GM12878 (cell line): Measurements from ENCODE around the gene BCO1. TPM values are rescaled to one million over a fixed set of nuclear protein-coding genes. Genes with fewer than 3 reads are reported as not detected.

ENCODE experiments used
- ATAC-seq: fragments of 200-7000 bp; cut with Tn5 transposase; 3 replicates; pipeline ENCODE4 v1.9.1; 2020; ENCODE audit warnings: mild to moderate bottlenecking, moderate library complexity
- BruUV-seq: library from RNA; stranded (reverse); fragments of 400-500 nt; replicated peaks from 2 replicates; lab custom pipeline; 2021; lab: Mats Ljungman, UMichigan
- CTCF ChIA-PET: fragments of 300-600 bp; sonication (Branson Sonifier 250); formaldehyde crosslinking; extraction: SDS; loops from one replicate; lab custom pipeline; 2021; ENCODE audit warnings: inconsistent platforms; lab: Yijun Ruan, JAX
- POLR2A ChIA-PET: fragments of 350-600 bp; formaldehyde crosslinking; extraction: SDS; loops from one replicate; lab custom pipeline; 2021; ENCODE audit warnings: inconsistent platforms; lab: Charles Lee
- RAD21 ChIA-PET: fragments of 300-600 bp; sonication (Branson Sonifier 250); formaldehyde crosslinking; loops from one replicate; lab custom pipeline; 2023; ENCODE audit warnings: antibody characterized with exemption; ENCODE audit not compliant: unreplicated experiment; lab: Charles Lee
- SMC1A ChIA-PET: fragments of 300-600 bp; sonication (Branson Sonifier 250); formaldehyde crosslinking; loops from one replicate; lab custom pipeline; 2023; ENCODE audit not compliant: unreplicated experiment, uncharacterized antibody; lab: Charles Lee
- DNase-seq: peaks from one replicate; pipeline ENCODE4 v3.0.0-alpha.2; 2011; ENCODE audit warnings: low read depth, low spot score
- FAIRE-seq: peaks from 3 replicates; lab custom pipeline; 2011; peaks lifted over from hg19 to GRCh38; lab: Jason Lieb, UNC
- H2AFZ ChIP-seq: 2 replicates; pipeline ENCODE4 v1.6.0; 2011; ENCODE audit warnings: low read depth, low read length, control low read depth; ENCODE audit not compliant: control insufficient read depth
- H3K27ac ChIP-seq: 2 replicates; pipeline ENCODE4 v1.5.1; 2011; ENCODE audit warnings: control low read depth; ENCODE audit not compliant: control insufficient read depth, insufficient read depth
- H3K27me3 ChIP-seq, 2 experiments: replicated peaks in 1 of 2; 2 replicates each; pipeline versions ENCODE4 v1.6.0 to v1.6.1; 2011; ENCODE audit warnings: low read length in 1 of 2; ENCODE audit not compliant: control insufficient read depth in 2 of 2, insufficient read depth in 2 of 2
- H3K36me3 ChIP-seq, 2 experiments: 2 replicates each; pipeline ENCODE4 v1.5.1; 2011; ENCODE audit warnings: low read length in 1 of 2; ENCODE audit not compliant: control insufficient read depth in 2 of 2, insufficient read depth in 2 of 2
- H3K4me1 ChIP-seq: 2 replicates; pipeline ENCODE4 v1.6.1; 2011; ENCODE audit warnings: mild to moderate bottlenecking, low read length, moderate library complexity, mixed read lengths; ENCODE audit not compliant: control insufficient read depth, insufficient read depth
- H3K4me2 ChIP-seq: 2 replicates; pipeline ENCODE4 v1.6.0; 2011; ENCODE audit warnings: control low read depth; ENCODE audit not compliant: control insufficient read depth, insufficient read depth
- H3K4me3 ChIP-seq: fragments of 200-600 bp; sonication (generic); 2 replicates; pipeline ENCODE4 v1.5.1; 2016
- H3K79me2 ChIP-seq: 2 replicates; pipeline ENCODE4 v1.6.0; 2011; ENCODE audit warnings: low read length; ENCODE audit not compliant: control insufficient read depth, insufficient read depth
- H3K9ac ChIP-seq: 2 replicates; pipeline ENCODE4 v1.8.0; 2011; ENCODE audit warnings: low read length, control low read depth, mixed read lengths; ENCODE audit not compliant: control insufficient read depth, insufficient read depth
- H3K9me3 ChIP-seq: replicated peaks from 3 replicates; pipeline ENCODE4 v1.5.1; 2011; ENCODE audit warnings: mild to moderate bottlenecking, low read length; ENCODE audit not compliant: control insufficient read depth, insufficient read depth
- H4K20me1 ChIP-seq: 2 replicates; pipeline ENCODE4 v1.6.0; 2011; ENCODE audit not compliant: control insufficient read depth, insufficient read depth
- BMI1 ChIP-seq: fragments of 450-650 bp; IDR thresholded peaks from 2 replicates; pipeline ENCODE4 v1.6.1; 2016; ENCODE audit warnings: mild to moderate bottlenecking, moderate library complexity, borderline replicate concordance
- CHD2 ChIP-seq: IDR thresholded peaks from 2 replicates; pipeline ENCODE4 v1.6.1; 2011; ENCODE audit warnings: low read depth, low read length, improper control_type of control experiment, borderline replicate concordance
- EP300 ChIP-seq, 2 experiments: fragments of 150-350 bp in 1 of 2; IDR thresholded peaks; 2 replicates each; pipeline ENCODE4 v1.6.1; 2011 to 2012; ENCODE audit warnings: low read depth in 2 of 2, low read length in 2 of 2, borderline replicate concordance in 1 of 2, improper control_type of control experiment in 1 of 2, inconsistent platforms in 1 of 2; ENCODE audit not compliant: control insufficient read depth in 1 of 2
- ETV6 ChIP-seq, 2 experiments: fragments of 450-650 bp in 1 of 2; IDR thresholded peaks in 1 of 2; conservative IDR thresholded peaks in 1 of 2; 2 replicates each; pipeline ENCODE4 v1.6.1; 2014; ENCODE audit warnings: antibody characterized with exemption in 1 of 2, borderline replicate concordance in 1 of 2, low read depth in 1 of 2, mild to moderate bottlenecking in 1 of 2, moderate library complexity in 1 of 2
- LARP7 ChIP-seq: fragments of 450-650 bp; IDR thresholded peaks from 2 replicates; pipeline ENCODE4 v1.6.1; 2017; ENCODE audit warnings: mild to moderate bottlenecking
- NFXL1 ChIP-seq: fragments of 450-650 bp; IDR thresholded peaks from 2 replicates; pipeline ENCODE4 v1.6.1; 2017; ENCODE audit warnings: antibody characterized with exemption, mild to moderate bottlenecking, borderline replicate concordance
- PAX8 ChIP-seq: fragments of 450-650 bp; IDR thresholded peaks from 2 replicates; pipeline ENCODE4 v1.6.1; 2017; ENCODE audit warnings: mild to moderate bottlenecking, moderate library complexity
- PML ChIP-seq: IDR thresholded peaks from 2 replicates; pipeline ENCODE4 v1.6.1; 2012; ENCODE audit warnings: low read length, inconsistent platforms
- STAT3 ChIP-seq: IDR thresholded peaks from 2 replicates; pipeline ENCODE4 v1.6.1; 2011; ENCODE audit warnings: low read depth, low read length, improper control_type of control experiment
- SUZ12 ChIP-seq: fragments of 200-600 bp; sonication (generic); IDR thresholded peaks from one replicate; pipeline ENCODE4 v1.6.1; 2018; ENCODE audit warnings: antibody characterized with exemption, mild to moderate bottlenecking; ENCODE audit not compliant: unreplicated experiment
- YBX1 ChIP-seq: fragments of 450-650 bp; IDR thresholded peaks from 2 replicates; pipeline ENCODE4 v1.6.1; 2016; ENCODE audit warnings: antibody characterized with exemption
- WGBS: methylation state at CpG from one replicate; pipeline ENCODE4 v1.1.6; 2016; ENCODE audit warnings: low lambda C conversion rate; ENCODE audit not compliant: insufficient replicate concordance, insufficient coverage; ENCODE audit errors: missing lambda C conversion rate; 5-methylcytosine and 5-hydroxymethylcytosine counted together
- in situ Hi-C: fragments of 300-500 bp; cut with MboI; formaldehyde crosslinking; loops from 9 replicates; pipeline ENCODE4 v1.14.3; 2018; ENCODE audit warnings: mixed read lengths
- intact Hi-C: fragments of 100-400 bp; cut with micrococcal nuclease; formaldehyde crosslinking; loops from one replicate; pipeline ENCODE4 v1.14.2; 2022; ENCODE audit not compliant: unreplicated experiment
- polyA plus RNA-seq, 11 experiments: library from polyadenylated mRNA; depleted of rRNA in 4 of 11; unstranded in 6 of 11; stranded (reverse) in 5 of 11; fragments of >200 nt; fragmentation: Nextera tagmentation in 4 of 11; fragmentation: Illumina TruSeq in 1 of 11; extraction: Ambion mirVana in 4 of 11; extraction: Trizol in 1 of 11; gene quantifications; 1 replicate in 1 of 11; 2 replicates in 10 of 11; pipeline versions ENCODE4 v1.2.1 to v1.2.3, GENCODE V29; 2011 to 2016; ENCODE audit warnings: inconsistent platforms in 2 of 11, missing spikeins in 2 of 11, low read depth in 1 of 11
- total RNA-seq, 4 experiments: library from RNA; depleted of rRNA in 3 of 4; stranded (reverse); fragments of >200 nt in 3 of 4; fragmentation: Illumina TruSeq in 1 of 4; extraction: Trizol in 1 of 4; gene quantifications; 2 replicates each; pipeline versions ENCODE4 v1.2.1 to v1.2.3, GENCODE V29; 2013 to 2021
- TF ChIP-seq, protein P1 (sequence below): IDR thresholded peaks from 2 replicates; pipeline ENCODE4 v1.6.1; 2012; ENCODE audit warnings: low read depth, low read length, improper control_type of control experiment
- TF ChIP-seq, protein P2 (sequence below): fragments of 450-650 bp; IDR thresholded peaks from 2 replicates; pipeline ENCODE4 v1.6.1; 2017; ENCODE audit warnings: mild to moderate bottlenecking, moderate library complexity

The BCO1 gene
- total and polyA plus RNA-seq, 10 of the 15 experiments (the other 5 are each of a cell fraction or from before 2014, with no cell fraction given) = 0.09 to 0.21 (median 0.14) TPM; not detected in 7

DNA sequence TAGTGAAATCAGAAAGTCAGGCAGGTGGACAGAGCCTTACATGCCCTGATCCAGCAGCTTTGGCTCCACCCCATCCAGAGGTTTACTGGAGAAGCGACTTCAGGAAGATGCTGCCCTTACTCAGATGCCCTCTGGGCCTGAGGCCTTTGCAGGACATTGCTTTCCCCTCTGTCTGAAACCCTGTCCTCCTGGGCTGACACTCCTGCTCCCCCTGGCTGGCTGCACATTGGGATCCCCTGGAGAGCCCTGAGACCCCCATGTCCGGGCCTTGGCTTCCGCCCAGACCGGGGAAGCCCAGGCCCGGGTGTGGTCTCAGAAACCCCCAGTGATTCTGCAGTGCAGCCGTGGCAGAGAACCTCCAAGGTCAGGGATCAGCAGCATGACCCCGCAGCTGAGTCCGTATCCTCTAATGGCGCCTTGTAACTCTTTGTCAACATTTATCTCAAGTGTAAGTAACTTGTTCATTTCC is 36.6 kb downstream of the BCO1 start:
- Histone ChIP-seq H3K4me3 (no peak overlapping the region), H3K36me3 (no peaks in the 10 kb centered on the region), H3K9me3 (no peaks in the 10 kb centered on the region), H3K79me2 (no peaks in the 10 kb centered on the region), H3K4me2 (no peak overlapping the region), H4K20me1 (no peaks in the 10 kb centered on the region), H3K9ac (no peak overlapping the region), H3K27ac (no peak overlapping the region), H2AFZ (no peak overlapping the region), H3K27me3 (peaks cover 0 to 2% of the 10 kb centered on the region in 2 experiments; a peak in 2 of 4 replicates), H3K4me1 (no peaks in the 10 kb centered on the region)
- in situ Hi-C loops = no loop called here
- CTCF ChIA-PET = no interaction called here
- DNase-seq (no peak), ATAC-seq (no peak), FAIRE-seq (no peak)
- RAD21 ChIA-PET = no interaction called here
- WGBS = 45% methylated on average over 9 of the region's 9 CpGs
- no TSS peak for BruUV-seq
- POLR2A ChIA-PET = no interaction called here
- intact Hi-C loops = no loop called here
- no peak for TF ChIP-seq STAT3
- no peak for TF ChIP-seq EP300 (IDR thresholded peaks at IDR 0.05; ENCODE audit: borderline replicate concordance in 1 of 2, control insufficient read depth in 1 of 2, low read depth in 2 of 2, low read length in 2 of 2)
- no peak for TF ChIP-seq ETV6 (conservative IDR thresholded peaks at IDR 0.05 in 1 of 2, IDR thresholded peaks at IDR 0.05 in 1 of 2; ENCODE audit: borderline replicate concordance in 1 of 2, low read depth in 1 of 2)
- TF ChIP-seq PAX8 = no peak
- TF ChIP-seq LARP7 = no peak
- TF ChIP-seq SUZ12 = no peak
- no peak for TF ChIP-seq NFXL1
- TF ChIP-seq YBX1 = no peak
- TF ChIP-seq, protein P1, sequence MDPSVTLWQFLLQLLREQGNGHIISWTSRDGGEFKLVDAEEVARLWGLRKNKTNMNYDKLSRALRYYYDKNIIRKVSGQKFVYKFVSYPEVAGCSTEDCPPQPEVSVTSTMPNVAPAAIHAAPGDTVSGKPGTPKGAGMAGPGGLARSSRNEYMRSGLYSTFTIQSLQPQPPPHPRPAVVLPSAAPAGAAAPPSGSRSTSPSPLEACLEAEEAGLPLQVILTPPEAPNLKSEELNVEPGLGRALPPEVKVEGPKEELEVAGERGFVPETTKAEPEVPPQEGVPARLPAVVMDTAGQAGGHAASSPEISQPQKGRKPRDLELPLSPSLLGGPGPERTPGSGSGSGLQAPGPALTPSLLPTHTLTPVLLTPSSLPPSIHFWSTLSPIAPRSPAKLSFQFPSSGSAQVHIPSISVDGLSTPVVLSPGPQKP = no peak
- TF ChIP-seq PML = no peak
- TF ChIP-seq, protein P2, sequence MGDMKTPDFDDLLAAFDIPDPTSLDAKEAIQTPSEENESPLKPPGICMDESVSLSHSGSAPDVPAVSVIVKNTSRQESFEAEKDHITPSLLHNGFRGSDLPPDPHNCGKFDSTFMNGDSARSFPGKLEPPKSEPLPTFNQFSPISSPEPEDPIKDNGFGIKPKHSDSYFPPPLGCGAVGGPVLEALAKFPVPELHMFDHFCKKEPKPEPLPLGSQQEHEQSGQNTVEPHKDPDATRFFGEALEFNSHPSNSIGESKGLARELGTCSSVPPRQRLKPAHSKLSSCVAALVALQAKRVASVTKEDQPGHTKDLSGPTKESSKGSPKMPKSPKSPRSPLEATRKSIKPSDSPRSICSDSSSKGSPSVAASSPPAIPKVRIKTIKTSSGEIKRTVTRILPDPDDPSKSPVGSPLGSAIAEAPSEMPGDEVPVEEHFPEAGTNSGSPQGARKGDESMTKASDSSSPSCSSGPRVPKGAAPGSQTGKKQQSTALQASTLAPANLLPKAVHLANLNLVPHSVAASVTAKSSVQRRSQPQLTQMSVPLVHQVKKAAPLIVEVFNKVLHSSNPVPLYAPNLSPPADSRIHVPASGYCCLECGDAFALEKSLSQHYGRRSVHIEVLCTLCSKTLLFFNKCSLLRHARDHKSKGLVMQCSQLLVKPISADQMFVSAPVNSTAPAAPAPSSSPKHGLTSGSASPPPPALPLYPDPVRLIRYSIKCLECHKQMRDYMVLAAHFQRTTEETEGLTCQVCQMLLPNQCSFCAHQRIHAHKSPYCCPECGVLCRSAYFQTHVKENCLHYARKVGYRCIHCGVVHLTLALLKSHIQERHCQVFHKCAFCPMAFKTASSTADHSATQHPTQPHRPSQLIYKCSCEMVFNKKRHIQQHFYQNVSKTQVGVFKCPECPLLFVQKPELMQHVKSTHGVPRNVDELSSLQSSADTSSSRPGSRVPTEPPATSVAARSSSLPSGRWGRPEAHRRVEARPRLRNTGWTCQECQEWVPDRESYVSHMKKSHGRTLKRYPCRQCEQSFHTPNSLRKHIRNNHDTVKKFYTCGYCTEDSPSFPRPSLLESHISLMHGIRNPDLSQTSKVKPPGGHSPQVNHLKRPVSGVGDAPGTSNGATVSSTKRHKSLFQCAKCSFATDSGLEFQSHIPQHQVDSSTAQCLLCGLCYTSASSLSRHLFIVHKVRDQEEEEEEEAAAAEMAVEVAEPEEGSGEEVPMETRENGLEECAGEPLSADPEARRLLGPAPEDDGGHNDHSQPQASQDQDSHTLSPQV = no peak
- TF ChIP-seq BMI1 = no peak
- TF ChIP-seq CHD2 = no peak
- SMC1A ChIA-PET = interaction anchor here (1.2 kb wide), 1 partner anchor 102 kb away, joined by 3 read pairs; no protein-coding TSS in a partner anchor
